GM18526 (cell line): Measurements from ENCODE around the gene TBC1D25.

ENCODE experiments used
- POLR2A ChIP-seq: IDR thresholded peaks from 3 replicates; pipeline ENCODE4 v1.6.1; 2011; ENCODE audit not compliant: insufficient read length; ENCODE audit errors: extremely low read depth

The TBC1D25 gene

GRCh38 chrX:48509619-48510018 is 29.9 kb upstream of the TBC1D25 start:
- no peak for TF ChIP-seq POLR2A

GRCh38 chrX:48511560-48511959 is 28.0 kb upstream of the TBC1D25 start:
- no peak for TF ChIP-seq POLR2A

- TF ChIP-seq POLR2A: no peak
Observed at GRCh38 chrX:48512371-48512935, 27.1 kb upstream of the TBC1D25 start.

- no peak for TF ChIP-seq POLR2A
Observed at GRCh38 chrX:48513670-48514069, 25.8 kb upstream of the TBC1D25 start.

- no peak for TF ChIP-seq POLR2A
Observed at GRCh38 chrX:48514126-48514806, 25.2 kb upstream of the TBC1D25 start.

- no peak for TF ChIP-seq POLR2A
Observed at GRCh38 chrX:48514868-48515460, 24.6 kb upstream of the TBC1D25 start.

- no peak for TF ChIP-seq POLR2A
Observed at GRCh38 chrX:48515842-48516241, 23.7 kb upstream of the TBC1D25 start.

- no peak for TF ChIP-seq POLR2A
Observed at GRCh38 chrX:48516285-48516684, 23.2 kb upstream of the TBC1D25 start.

GRCh38 chrX:48516987-48517386 is 22.5 kb upstream of the TBC1D25 start:
- TF ChIP-seq POLR2A: no peak

GRCh38 chrX:48520455-48520854 is 19.1 kb upstream of the TBC1D25 start:
- no peak for TF ChIP-seq POLR2A

- no peak for TF ChIP-seq POLR2A
Observed at GRCh38 chrX:48520976-48521352, 18.6 kb upstream of the TBC1D25 start.

GRCh38 chrX:48521353-48522243 is 17.9 kb upstream of the TBC1D25 start, which contains the start of gene EBP:
Gene EBP (plus strand): TSS chrX:48521808. CDS start chrX:48523772, 1,964 bp downstream.
- peak; percentile 81 for TF ChIP-seq POLR2A

- no peak for TF ChIP-seq POLR2A
Observed at GRCh38 chrX:48522291-48522690, 17.2 kb upstream of the TBC1D25 start.

GRCh38 chrX:48523682-48524081 is 15.8 kb upstream of the TBC1D25 start:
- no peak for TF ChIP-seq POLR2A

- TF ChIP-seq POLR2A: no peak
Observed at GRCh38 chrX:48530736-48531135, 8.8 kb upstream of the TBC1D25 start.
